ENCODE measurements around the gene PPIP5K1.

PPIP5K1 gene

DNA sequence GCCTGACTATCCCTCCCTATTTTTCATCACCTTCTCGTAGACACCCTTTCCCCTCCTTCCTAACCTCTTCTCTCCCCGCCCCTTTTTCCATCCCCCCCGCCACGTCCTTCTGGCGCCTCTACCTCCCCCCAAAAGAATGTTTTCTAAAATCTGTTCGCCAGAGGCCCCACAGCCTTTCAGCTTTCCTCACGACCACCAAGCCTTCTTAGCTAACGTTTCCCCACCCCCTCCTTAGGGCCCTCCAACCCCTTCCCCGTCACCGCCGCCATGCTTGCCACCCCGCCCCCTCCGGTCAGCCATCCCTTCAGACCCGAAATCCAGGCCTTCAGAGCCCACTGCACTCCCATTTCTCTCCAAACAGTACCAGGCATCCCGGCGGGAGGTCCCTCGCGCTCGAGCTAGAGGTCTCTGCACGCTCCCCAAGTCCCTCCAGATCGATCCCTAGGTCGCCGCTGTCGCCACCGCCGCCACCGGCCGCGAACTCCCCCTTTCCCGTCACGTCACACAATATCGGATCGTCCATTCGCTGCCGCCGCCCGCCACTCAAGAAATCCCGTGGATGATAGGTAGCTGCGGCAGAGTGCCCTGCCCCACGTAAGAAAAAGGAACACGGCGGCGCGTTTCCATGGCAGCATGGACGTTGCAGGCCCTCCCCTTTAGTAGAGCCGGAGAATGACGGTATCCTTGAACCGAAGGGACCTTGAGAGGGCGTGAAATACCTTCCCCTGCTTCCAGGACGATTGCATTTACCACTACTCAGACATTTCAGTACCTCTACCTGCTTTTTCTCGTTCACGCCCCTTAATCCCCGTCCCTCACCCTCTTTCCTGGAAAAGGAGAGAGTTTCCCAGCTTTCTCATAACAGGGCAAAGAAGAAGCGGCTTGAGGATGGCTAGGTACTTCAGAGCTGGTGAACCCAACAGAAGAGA lies 97.1 kb downstream of the PPIP5K1 start, which contains the start of gene TP53BP1:
TP53BP1 (minus strand) TSS at position 484 of the 929 bp plus-strand sequence; CDS start at position 371, 113 bp downstream.
- ATAC-seq (ENCODE audit: low read depth) (peak; percentile 100), DNase-seq (ENCODE audit: low spot score) (peak; percentile 97)
- Histone ChIP-seq H3K27me3 (ENCODE audit: insufficient read depth, poor library complexity, severe bottlenecking) (no peaks in the 10 kb centered on the region), H3K4me1 (ENCODE audit: insufficient read depth, poor library complexity, severe bottlenecking) (no peaks in the 10 kb centered on the region), H3K27ac (ENCODE audit: poor library complexity, severe bottlenecking) (peak within 1 kb of the TSS; percentile 10), H3K4me3 (ENCODE audit: severe bottlenecking) (peak within 1 kb of the TSS; percentile 66), H3K36me3 (ENCODE audit: low read depth) (peaks cover 37% of the 10 kb centered on the region), H3K9me3 (ENCODE audit: severe bottlenecking) (no peaks in the 10 kb centered on the region)
- no peak for TF ChIP-seq CTCF (IDR thresholded peaks at IDR 0.05; ENCODE audit: poor library complexity, severe bottlenecking)

DNA sequence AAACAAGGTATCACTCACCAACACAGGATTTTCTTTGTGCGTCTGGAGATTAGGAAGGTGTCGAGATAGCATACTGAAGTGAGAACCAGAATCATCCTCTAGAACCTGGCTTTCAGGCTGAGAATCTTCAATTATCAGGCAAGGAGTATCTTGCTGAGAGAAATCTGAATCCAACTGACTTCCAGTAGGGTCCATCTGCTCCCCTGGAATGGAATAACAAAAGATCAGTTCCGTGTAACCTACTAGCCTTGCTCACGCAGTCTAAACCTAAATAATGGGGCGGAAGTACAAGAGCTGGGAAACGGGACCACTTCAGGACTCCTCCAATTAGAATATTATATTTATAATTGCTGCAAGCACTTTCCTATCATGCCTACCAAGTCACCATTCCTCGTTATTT lies 97.7 kb downstream of the PPIP5K1 start:
- no peak for ATAC-seq (ENCODE audit: low read depth)
- no peaks in the 10 kb centered on the region for H3K27me3 ChIP-seq (ENCODE audit: insufficient read depth, poor library complexity, severe bottlenecking)
- no peak for DNase-seq (ENCODE audit: low spot score)
- H3K36me3 ChIP-seq (ENCODE audit: low read depth): peaks cover 44% of the 10 kb centered on the region
- peak overlapping the region; percentile 66 for H3K4me3 ChIP-seq (ENCODE audit: severe bottlenecking)
- H3K4me1 ChIP-seq (ENCODE audit: insufficient read depth, poor library complexity, severe bottlenecking): no peaks in the 10 kb centered on the region
- H3K27ac ChIP-seq (ENCODE audit: poor library complexity, severe bottlenecking): peak overlapping the region; percentile 10
- no peak for TF ChIP-seq CTCF (IDR thresholded peaks at IDR 0.05; ENCODE audit: poor library complexity, severe bottlenecking)
- no peaks in the 10 kb centered on the region for H3K9me3 ChIP-seq (ENCODE audit: severe bottlenecking)

GRCh38 chr15:43489191-43489590 lies 100.8 kb downstream of the PPIP5K1 start:
- DNase-seq (ENCODE audit: low spot score): no peak
- no peak for TF ChIP-seq CTCF (IDR thresholded peaks at IDR 0.05; ENCODE audit: poor library complexity, severe bottlenecking)
- H3K27ac ChIP-seq (ENCODE audit: poor library complexity, severe bottlenecking): no peak overlapping the region

DNA sequence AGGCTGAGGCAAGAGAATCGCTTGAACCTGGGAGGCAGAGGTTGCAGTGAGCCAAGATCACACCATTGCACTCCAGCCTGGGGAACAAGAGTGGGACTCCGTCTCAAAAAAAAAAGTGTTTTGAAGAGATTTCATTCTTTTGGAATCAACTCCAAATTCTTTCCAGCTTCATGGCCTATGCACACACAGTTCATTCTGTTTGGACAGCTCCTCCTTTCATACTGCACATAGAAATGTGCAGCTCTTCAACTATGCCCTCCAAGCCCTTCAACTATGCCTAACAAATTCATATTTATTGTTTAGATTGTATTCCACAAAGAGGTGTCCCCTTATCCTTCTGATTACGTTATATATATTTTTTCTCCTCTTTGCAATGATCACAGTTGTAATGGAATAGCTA lies 101.2 kb downstream of the PPIP5K1 start:
- Histone ChIP-seq H3K4me1 (ENCODE audit: insufficient read depth, poor library complexity, severe bottlenecking) (no peaks in the 10 kb centered on the region), H3K36me3 (ENCODE audit: low read depth) (peaks cover 72% of the 10 kb centered on the region), H3K4me3 (ENCODE audit: severe bottlenecking) (no peak overlapping the region), H3K27me3 (ENCODE audit: insufficient read depth, poor library complexity, severe bottlenecking) (no peaks in the 10 kb centered on the region), H3K27ac (ENCODE audit: poor library complexity, severe bottlenecking) (no peak overlapping the region), H3K9me3 (ENCODE audit: severe bottlenecking) (no peaks in the 10 kb centered on the region)
- no peak for ATAC-seq (ENCODE audit: low read depth)
- TF ChIP-seq CTCF (IDR thresholded peaks at IDR 0.05; ENCODE audit: poor library complexity, severe bottlenecking): no peak
- no peak for DNase-seq (ENCODE audit: low spot score)

More at GRCh38 chr15:43489191-43489590, 100.8 kb downstream of the PPIP5K1 start:
- Histone ChIP-seq H3K4me3 (ENCODE audit: severe bottlenecking) (no peak overlapping the region), H3K4me1 (ENCODE audit: insufficient read depth, poor library complexity, severe bottlenecking) (no peaks in the 10 kb centered on the region), H3K36me3 (ENCODE audit: low read depth) (peaks cover 68% of the 10 kb centered on the region), H3K27me3 (ENCODE audit: insufficient read depth, poor library complexity, severe bottlenecking) (no peaks in the 10 kb centered on the region), H3K9me3 (ENCODE audit: severe bottlenecking) (no peaks in the 10 kb centered on the region)
- no peak for ATAC-seq (ENCODE audit: low read depth)
